Urinary bladder (tissue), 4 donors: ENCODE data around the gene AMIGO2. TPM values are rescaled to one million over a fixed set of nuclear protein-coding genes. Genes with fewer than 3 reads are reported as not detected.
"Not testable (repeated sequence)": the region's sequence is repeated elsewhere in the genome, so short reads cannot be mapped to it uniquely, and the experiment has no call there.

Source experiments
- DNase-seq: peaks from one replicate; pipeline ENCODE4 v3.0.0-alpha.2; 2015; ENCODE audit errors: extremely low spot score
- H3K27ac ChIP-seq: one replicate; pipeline ENCODE4 v1.5.1; 2013; ENCODE audit warnings: low read depth, mild to moderate bottlenecking, moderate library complexity
- H3K36me3 ChIP-seq: one replicate; pipeline ENCODE4 v1.6.1; 2013; ENCODE audit warnings: mild to moderate bottlenecking, moderate library complexity; ENCODE audit not compliant: insufficient read depth
- H3K4me1 ChIP-seq: one replicate; pipeline ENCODE4 v1.6.1; 2013; ENCODE audit warnings: mild to moderate bottlenecking, moderate library complexity; ENCODE audit not compliant: insufficient read depth
- H3K4me3 ChIP-seq: one replicate; pipeline ENCODE4 v1.5.1; 2013; ENCODE audit warnings: low read depth, low read length
- WGBS: extraction: QIAGEN DNeasy Blood & Tissue Kit; methylation state at CpG from one replicate; pipeline ENCODE4 v1.1.7; 2013; 5-methylcytosine and 5-hydroxymethylcytosine counted together
- polyA plus RNA-seq: library from polyadenylated mRNA; stranded (reverse); fragments of 200-250 nt; gene quantifications from one replicate; pipeline ENCODE4 v1.2.3, GENCODE V29; 2013
- total RNA-seq: library from RNA; depleted of rRNA; stranded (reverse); fragments of >200 nt; gene quantifications from one replicate; pipeline ENCODE4 v1.2.3, GENCODE V29; 2014
- donor health status: healthy with polysubstance abuse.
- donor health status: healthy.

Gene AMIGO2, protein sequence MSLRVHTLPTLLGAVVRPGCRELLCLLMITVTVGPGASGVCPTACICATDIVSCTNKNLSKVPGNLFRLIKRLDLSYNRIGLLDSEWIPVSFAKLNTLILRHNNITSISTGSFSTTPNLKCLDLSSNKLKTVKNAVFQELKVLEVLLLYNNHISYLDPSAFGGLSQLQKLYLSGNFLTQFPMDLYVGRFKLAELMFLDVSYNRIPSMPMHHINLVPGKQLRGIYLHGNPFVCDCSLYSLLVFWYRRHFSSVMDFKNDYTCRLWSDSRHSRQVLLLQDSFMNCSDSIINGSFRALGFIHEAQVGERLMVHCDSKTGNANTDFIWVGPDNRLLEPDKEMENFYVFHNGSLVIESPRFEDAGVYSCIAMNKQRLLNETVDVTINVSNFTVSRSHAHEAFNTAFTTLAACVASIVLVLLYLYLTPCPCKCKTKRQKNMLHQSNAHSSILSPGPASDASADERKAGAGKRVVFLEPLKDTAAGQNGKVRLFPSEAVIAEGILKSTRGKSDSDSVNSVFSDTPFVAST
- total RNA-seq (21.6 TPM), polyA plus RNA-seq (17.9 TPM)

DNA sequence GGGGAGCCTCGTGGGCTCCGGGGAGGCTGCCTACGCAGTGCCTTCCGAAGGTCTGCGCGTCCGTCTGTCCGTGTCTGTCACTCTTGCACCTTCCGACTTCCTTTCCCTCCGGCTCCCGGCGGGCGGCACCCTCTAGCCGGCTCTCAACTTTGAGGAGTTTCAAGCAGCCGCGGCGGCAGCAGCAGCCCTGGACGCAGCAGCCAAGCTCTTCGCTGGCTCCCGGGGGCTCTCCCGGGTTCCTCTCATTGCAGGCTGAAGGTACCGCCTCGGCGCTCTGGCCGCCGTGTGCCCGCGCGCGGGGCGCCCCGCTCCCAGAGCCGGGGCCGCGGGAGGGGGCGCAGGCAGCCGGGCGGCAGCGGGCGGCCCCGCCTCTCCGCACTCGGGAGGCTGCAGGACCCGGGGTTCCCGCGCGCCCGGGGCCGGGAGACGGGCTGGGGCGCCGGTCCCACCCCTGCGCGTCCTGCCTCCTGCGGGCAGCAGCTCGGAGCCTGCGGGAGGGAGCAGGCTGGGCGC lies at the start of gene AMIGO2, which contains the start of gene PCED1B:
TSS of gene AMIGO2 (minus strand) at position 492 of the 513 bp plus-strand sequence. CDS start 957 bp downstream, outside the sequence.
TSS of gene PCED1B (plus strand) at position 154 of the 513 bp plus-strand sequence. CDS start 155,443 bp downstream, outside the sequence.
- DNase-seq = no peak
- Histone ChIP-seq H3K36me3 (no peaks in the 10 kb centered on the region), H3K4me3 (peak within 1 kb of the TSS; percentile 83), H3K4me1 (no peaks in the 10 kb centered on the region), H3K27ac (peak within 1 kb of the TSS; percentile 88)
- WGBS = under 1% methylated on average over 58 of the region's 58 CpGs

DNA sequence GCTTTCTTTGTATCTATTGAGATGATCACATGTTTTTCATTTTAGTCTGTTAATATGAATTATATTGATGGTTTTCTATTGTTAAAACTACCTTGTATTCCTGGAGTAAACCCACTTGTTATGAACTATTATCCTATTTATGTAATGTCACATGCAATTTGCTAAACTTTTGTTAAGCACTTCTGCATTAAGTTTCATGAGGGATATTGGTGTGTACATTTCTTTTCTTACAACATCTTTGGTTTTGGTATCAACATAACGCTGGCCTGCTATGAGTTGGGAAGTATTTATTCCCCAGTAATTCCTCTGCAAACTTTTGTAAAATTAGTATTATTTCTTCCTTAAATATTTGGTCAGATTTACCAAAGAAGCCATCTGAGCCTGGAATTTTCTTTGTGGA lies 46.5 kb upstream of the AMIGO2 start:
- DNase-seq = no peak
- 92% methylated on average over 1 of the region's 1 CpG for WGBS
- H3K4me1 ChIP-seq = no peaks in the 10 kb centered on the region
- no peak overlapping the region for H3K27ac ChIP-seq
- peaks cover under 1% of the 10 kb centered on the region for H3K36me3 ChIP-seq
- no peak overlapping the region for H3K4me3 ChIP-seq

- 39% methylated on average over 1 of the region's 1 CpG for WGBS
These were observed 44.7 kb upstream of the AMIGO2 start for GRCh38 chr12:47124451-47124850.

DNA sequence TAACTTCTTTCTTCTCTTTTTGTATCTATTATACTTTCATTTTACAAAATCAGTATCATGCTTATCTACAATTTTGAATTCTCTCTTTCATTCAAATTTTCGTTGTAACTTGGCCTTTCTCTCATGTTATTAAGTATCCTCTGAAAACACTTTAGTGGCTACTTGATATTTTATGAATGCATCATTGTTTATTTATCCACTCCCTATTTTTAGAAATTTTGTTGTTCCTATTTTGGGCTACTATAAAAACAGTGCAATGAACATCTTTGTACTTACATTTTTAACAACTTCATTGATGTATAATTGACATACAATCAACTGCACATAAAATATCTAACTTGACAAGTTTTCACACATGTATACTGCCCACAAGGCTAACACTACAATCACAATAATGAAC lies 44.0 kb upstream of the AMIGO2 start:
- Histone ChIP-seq H3K4me1 (no peaks in the 10 kb centered on the region), H3K4me3 (no peak overlapping the region), H3K27ac (no peak overlapping the region), H3K36me3 (no peaks in the 10 kb centered on the region)
- 63% methylated on average over 1 of the region's 1 CpG for WGBS
- DNase-seq = no peak

More at GRCh38 chr12:47124451-47124850, 44.7 kb upstream of the AMIGO2 start:
- H3K4me3 ChIP-seq = no peak overlapping the region
- H3K36me3 ChIP-seq = no peaks in the 10 kb centered on the region
- no peaks in the 10 kb centered on the region for H3K4me1 ChIP-seq
- no peak for DNase-seq
- no peak overlapping the region for H3K27ac ChIP-seq

DNA sequence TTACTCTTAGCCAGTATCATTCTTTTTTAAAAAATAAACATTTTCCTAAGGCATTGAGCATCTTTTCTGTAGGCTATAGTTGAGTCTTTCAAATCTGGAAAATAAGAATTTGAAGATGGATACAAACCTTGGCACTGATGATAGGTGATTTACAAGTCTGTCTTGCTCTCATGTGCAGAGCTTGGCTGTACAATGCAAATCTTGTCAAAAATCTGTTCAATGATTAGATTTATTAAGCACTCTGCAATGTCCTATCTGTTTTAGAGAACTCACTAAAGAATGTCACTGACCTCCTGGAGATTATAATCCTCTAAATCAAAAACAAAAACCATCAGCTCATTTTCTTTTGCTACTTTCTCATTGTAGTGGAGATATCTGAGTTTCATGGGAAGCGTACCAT lies 42.8 kb upstream of the AMIGO2 start:
- H3K36me3 ChIP-seq = no peaks in the 10 kb centered on the region
- H3K4me3 ChIP-seq = no peak overlapping the region
- WGBS = 94% methylated on average over 1 of the region's 1 CpG
- DNase-seq = no peak
- H3K27ac ChIP-seq = no peak overlapping the region
- no peaks in the 10 kb centered on the region for H3K4me1 ChIP-seq

- 95% methylated on average over 5 of the region's 5 CpGs for WGBS
- Histone ChIP-seq H3K27ac (no peak overlapping the region), H3K4me3 (no peak overlapping the region), H3K36me3 (no peaks in the 10 kb centered on the region), H3K4me1 (no peaks in the 10 kb centered on the region)
- DNase-seq = no peak
These were observed 41.4 kb upstream of the AMIGO2 start for GRCh38 chr12:47121146-47121545.

DNA sequence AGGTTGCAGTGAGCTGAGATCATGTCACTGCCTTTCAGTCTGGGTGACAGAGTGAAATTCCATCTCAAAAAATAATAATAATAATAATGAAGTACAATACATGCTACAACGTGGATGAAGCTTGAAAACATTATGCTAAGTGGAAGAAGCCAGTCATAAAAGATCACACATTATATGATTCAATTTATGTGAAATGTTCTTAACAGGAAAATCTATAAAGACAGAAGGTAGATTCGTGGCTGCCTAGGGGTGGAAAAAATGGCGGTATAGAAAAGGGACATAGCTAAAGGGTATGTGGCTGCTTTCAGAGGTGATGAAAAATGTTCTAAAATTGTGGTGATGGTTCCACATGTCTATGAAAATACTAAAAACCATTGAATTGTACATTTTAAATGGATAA lies 41.0 kb upstream of the AMIGO2 start:
- H3K36me3 ChIP-seq = no peaks in the 10 kb centered on the region
- WGBS = 95% methylated on average over 3 of the region's 3 CpGs
- no peak for DNase-seq
- no peak overlapping the region for H3K27ac ChIP-seq
- no peaks in the 10 kb centered on the region for H3K4me1 ChIP-seq
- no peak overlapping the region for H3K4me3 ChIP-seq

DNA sequence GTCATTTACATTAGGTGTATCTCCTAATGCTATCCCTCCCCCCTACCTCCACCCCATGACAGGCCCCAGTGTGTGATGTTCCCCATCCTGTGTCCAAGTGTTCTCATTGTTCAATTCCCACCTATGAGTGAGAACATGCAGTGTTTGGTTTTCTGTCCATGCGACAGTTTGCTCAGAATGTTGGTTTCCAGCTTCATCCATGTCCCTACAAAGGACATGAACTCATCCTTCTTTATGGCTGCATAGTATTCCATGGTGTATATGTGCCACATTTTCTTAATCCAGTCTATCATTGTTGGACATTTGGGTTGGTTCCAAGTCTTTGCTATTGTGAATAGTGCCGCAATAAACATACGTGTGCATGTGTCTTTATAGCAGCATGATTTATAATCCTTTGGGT lies 37.5 kb upstream of the AMIGO2 start:
- WGBS = 99% methylated on average over 1 of the region's 3 CpGs
- H3K36me3 ChIP-seq, H3K4me1 ChIP-seq, H3K27ac ChIP-seq, DNase-seq, H3K4me3 ChIP-seq: not testable (repeated sequence)

DNA sequence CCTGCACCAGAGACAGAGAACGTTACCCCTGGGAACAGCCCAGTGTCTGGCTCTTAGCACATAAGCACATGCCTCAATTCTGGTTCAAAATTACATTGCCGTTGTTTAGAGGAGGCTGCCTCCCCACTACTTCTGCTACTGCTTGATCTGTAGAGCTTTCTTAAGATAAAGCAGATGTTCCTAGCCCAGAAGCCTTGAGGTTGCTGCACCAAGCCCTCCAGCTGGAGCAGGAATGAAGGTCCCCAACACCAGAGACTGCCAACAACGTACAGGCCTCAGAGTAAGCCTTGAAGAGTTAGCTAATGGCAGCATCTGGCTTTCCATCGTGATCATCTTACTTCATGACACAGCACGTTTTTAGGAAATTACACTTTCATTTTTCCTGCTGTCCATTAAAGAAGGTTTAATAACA lies 34.7 kb upstream of the AMIGO2 start:
- no peak overlapping the region for H3K27ac ChIP-seq

GRCh38 chr12:47112679-47113078 lies 32.9 kb upstream of the AMIGO2 start:
- Histone ChIP-seq H3K4me3 (no peak overlapping the region), H3K4me1 (peaks cover 1% of the 10 kb centered on the region), H3K27ac (no peak overlapping the region), H3K36me3 (no peaks in the 10 kb centered on the region)
- WGBS = 75% methylated on average over 2 of the region's 2 CpGs
- no peak for DNase-seq

More for the DNA sequence above, 34.7 kb upstream of the AMIGO2 start:
- 71% methylated on average over 5 of the region's 5 CpGs for WGBS
- H3K36me3 ChIP-seq = no peaks in the 10 kb centered on the region
- peaks cover 1% of the 10 kb centered on the region for H3K4me1 ChIP-seq
- no peak for DNase-seq
- no peak overlapping the region for H3K4me3 ChIP-seq

DNA sequence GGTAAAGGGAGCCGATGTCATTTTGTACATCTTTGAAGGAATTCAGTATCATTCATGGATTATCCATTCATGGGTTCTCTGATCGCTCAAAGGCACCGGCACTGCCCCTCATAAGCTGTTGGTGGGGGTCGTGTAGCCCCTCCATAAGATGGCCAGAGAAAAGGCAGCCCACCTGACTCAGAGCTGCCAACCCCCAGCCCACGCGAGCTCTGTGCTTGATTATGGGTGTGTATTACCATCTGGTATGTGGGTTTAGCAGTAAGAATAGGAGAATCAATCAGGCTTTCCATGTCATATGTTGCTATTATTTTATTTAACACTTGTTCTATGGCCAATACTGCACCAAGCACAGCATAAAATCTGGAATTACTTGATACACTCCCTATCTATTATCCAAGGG lies 32.1 kb upstream of the AMIGO2 start:
- H3K27ac ChIP-seq = no peak overlapping the region
- no peaks in the 10 kb centered on the region for H3K36me3 ChIP-seq
- no peak for DNase-seq
- WGBS = 87% methylated on average over 6 of the region's 6 CpGs
- H3K4me3 ChIP-seq = no peak overlapping the region
- peaks cover 1% of the 10 kb centered on the region for H3K4me1 ChIP-seq

- H3K4me3 ChIP-seq = no peak overlapping the region
- H3K4me1 ChIP-seq = peaks cover 1% of the 10 kb centered on the region
- no peak overlapping the region for H3K27ac ChIP-seq
- no peaks in the 10 kb centered on the region for H3K36me3 ChIP-seq
- whole genome bisulfite sequencing = 85% methylated on average over 2 of the region's 2 CpGs
- no peak for DNase-seq
These were observed 31.6 kb upstream of the AMIGO2 start for GRCh38 chr12:47111392-47111778.

DNA sequence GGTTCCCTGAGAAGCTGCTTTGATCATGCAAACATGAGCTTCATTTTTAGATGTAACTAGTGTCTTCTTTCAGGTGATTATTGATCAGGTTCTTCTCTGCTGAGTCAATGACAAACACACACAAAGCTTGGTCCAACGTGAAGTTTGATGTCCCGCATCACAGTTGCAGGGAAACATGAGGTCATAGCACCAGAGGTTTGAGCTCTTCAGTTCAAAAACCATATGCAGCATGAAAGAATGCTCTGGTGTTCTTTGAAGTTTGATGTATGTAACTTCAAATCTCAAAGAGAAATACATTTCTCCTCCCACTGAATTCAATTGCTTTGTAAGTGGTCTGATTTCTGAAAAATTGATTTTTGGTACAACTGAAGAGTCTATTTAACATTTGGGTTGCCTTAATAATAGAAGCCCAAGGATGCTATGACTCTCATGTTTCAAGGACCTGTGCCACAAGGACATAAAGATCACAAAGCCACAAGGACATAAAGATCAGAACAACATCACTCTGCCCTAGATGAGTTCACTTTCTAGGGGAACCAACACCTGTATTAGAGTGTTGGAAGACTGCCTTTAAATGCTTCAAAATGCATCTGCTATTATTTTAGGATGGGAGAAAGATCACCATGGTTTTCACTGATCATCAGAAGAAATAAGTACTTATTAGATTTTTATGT lies 31.1 kb upstream of the AMIGO2 start:
- 89% methylated on average over 2 of the region's 2 CpGs for WGBS
- Histone ChIP-seq H3K36me3 (no peaks in the 10 kb centered on the region), H3K27ac (no peak overlapping the region), H3K4me1 (peaks cover 1% of the 10 kb centered on the region), H3K4me3 (no peak overlapping the region)
- DNase-seq = no peak
